Body of pancreas (tissue), 4 donors: Measurements from ENCODE around the gene C1QTNF1. TPM values are rescaled to one million over a fixed set of nuclear protein-coding genes. Genes with fewer than 3 reads are reported as not detected.

ENCODE experiments used
- ATAC-seq: fragments of 150-250 bp; one replicate; pipeline ENCODE4 v1.9.1; 2016
- DNase-seq, 4 donors: peaks; one replicate each; pipeline ENCODE4 v3.0.0-alpha.2; 2019
- H3K27ac ChIP-seq, 4 donors: fragments of 200-600 bp; sonication (generic); 1 replicate in 3 of 4; 2 replicates in 1 of 4; pipeline versions ENCODE4 v1.5.1 to v1.6.1; 2016 to 2019; ENCODE audit warnings: mild to moderate bottlenecking in 1 of 4, mixed read lengths in 1 of 4, moderate library complexity in 1 of 4
- H3K27me3 ChIP-seq, 2 donors: fragments of 200-600 bp; sonication (generic); one replicate each; pipeline ENCODE4 v1.6.0; 2016; ENCODE audit warnings: mild to moderate bottlenecking in 1 of 2
- H3K36me3 ChIP-seq, 2 donors: fragments of 200-600 bp; sonication (generic); replicated peaks in 1 of 2; 2 replicates each; pipeline ENCODE4 v1.5.1; 2016; ENCODE audit warnings: low read depth in 2 of 2; ENCODE audit not compliant: insufficient read depth in 1 of 2
- H3K4me1 ChIP-seq: fragments of 200-600 bp; sonication (generic); one replicate; pipeline ENCODE4 v1.6.0; 2016
- H3K4me3 ChIP-seq, 2 donors: fragments of 200-600 bp; sonication (generic); 1 replicate in 1 of 2; 2 replicates in 1 of 2; pipeline ENCODE4 v1.5.1; 2016 to 2019
- H3K9me3 ChIP-seq, 3 donors: fragments of 200-600 bp; sonication (generic); 1 replicate in 2 of 3; 2 replicates in 1 of 3; pipeline ENCODE4 v1.5.1; 2016
- POLR2A ChIP-seq, 3 donors: fragments of 450-650 bp; IDR thresholded peaks; one replicate each; pipeline ENCODE4 v1.6.1; 2016; ENCODE audit warnings: antibody characterized with exemption in 3 of 3, mild to moderate bottlenecking in 2 of 3
- WGBS, 2 donors: methylation state at CpG; one replicate each; pipeline ENCODE4 v1.1.5; 2017; 5-methylcytosine and 5-hydroxymethylcytosine counted together
- intact Hi-C: fragments of 100-400 bp; cut with DNase I; formaldehyde crosslinking; loops from one replicate; pipeline ENCODE4 v1.15.1; 2023
- total RNA-seq, 2 donors: library from RNA; depleted of rRNA; stranded (reverse); fragments of >200 nt; gene quantifications; one replicate each; pipeline ENCODE4 v1.1.0, GENCODE V29; 2016
- TF ChIP-seq, protein P1 (sequence below), 7 experiments: fragments of 450-650 bp in 4 of 7; fragments of 200-600 bp in 3 of 7; sonication (generic) in 3 of 7; IDR thresholded peaks; one replicate each; pipeline ENCODE4 v1.5.1; 2016 to 2019; ENCODE audit warnings: antibody characterized with exemption in 7 of 7

The C1QTNF1 gene
- total RNA-seq, 2 donors from 2014 or later: 8.3 to 50.1 TPM

DNA sequence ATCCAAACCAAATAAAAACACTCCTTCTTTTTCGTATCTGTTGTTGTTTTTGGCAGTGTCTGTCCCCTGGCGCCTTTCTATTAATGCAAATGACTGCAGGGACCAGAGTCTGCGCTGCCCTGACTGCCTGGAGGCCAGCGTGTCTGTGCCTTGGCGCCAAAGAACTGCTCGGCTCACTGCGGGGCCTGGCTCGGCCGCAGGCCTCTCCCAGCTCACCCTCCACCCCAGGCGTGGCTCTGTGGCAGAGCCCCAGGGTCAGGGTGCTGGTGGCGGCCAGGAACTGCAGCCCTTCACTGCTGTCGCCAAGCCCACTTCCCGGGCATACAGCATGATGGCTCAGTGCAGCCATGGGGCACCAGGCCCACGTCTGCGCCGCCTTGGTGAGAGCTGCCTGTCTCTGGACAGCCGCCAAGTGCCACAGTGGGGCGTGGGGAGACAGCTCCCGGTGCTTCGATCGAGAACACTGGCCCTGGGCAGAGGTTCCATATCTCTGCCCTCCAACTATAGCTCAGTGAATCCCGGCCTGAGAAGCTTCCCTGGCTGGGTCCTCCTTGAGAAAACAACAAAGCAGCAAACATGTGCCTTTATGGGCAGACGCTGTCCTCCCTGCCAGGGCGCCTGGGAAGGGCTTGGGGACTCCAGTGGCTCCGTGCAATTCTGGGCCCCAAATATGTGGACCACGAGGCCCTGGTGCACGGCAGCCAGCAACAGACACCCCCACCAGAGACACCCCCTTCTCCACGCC is 25.5 kb upstream of the C1QTNF1 start:
- H3K4me1 ChIP-seq: peaks cover 15% of the 10 kb centered on the region
- ATAC-seq (no peak), DNase-seq (no peak)
- H3K4me3 ChIP-seq: no peak overlapping the region
- no peaks in the 10 kb centered on the region for H3K27me3 ChIP-seq
- peak overlapping the region in 1 of 4 donors; percentile 6 for H3K27ac ChIP-seq
- 87 to 90% methylated on average over 10 to 28 of the region's 28 CpGs for WGBS, 2 donors
- no peak for TF ChIP-seq POLR2A (IDR thresholded peaks at IDR 0.05)
- TF ChIP-seq, protein P1, sequence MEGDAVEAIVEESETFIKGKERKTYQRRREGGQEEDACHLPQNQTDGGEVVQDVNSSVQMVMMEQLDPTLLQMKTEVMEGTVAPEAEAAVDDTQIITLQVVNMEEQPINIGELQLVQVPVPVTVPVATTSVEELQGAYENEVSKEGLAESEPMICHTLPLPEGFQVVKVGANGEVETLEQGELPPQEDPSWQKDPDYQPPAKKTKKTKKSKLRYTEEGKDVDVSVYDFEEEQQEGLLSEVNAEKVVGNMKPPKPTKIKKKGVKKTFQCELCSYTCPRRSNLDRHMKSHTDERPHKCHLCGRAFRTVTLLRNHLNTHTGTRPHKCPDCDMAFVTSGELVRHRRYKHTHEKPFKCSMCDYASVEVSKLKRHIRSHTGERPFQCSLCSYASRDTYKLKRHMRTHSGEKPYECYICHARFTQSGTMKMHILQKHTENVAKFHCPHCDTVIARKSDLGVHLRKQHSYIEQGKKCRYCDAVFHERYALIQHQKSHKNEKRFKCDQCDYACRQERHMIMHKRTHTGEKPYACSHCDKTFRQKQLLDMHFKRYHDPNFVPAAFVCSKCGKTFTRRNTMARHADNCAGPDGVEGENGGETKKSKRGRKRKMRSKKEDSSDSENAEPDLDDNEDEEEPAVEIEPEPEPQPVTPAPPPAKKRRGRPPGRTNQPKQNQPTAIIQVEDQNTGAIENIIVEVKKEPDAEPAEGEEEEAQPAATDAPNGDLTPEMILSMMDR (IDR thresholded peaks at IDR 0.05): no peak
- H3K9me3 ChIP-seq: no peaks in the 10 kb centered on the region
- peaks cover 0 to 6% of the 10 kb centered on the region in 2 donors for H3K36me3 ChIP-seq
- intact Hi-C loops: no loop called here

DNA sequence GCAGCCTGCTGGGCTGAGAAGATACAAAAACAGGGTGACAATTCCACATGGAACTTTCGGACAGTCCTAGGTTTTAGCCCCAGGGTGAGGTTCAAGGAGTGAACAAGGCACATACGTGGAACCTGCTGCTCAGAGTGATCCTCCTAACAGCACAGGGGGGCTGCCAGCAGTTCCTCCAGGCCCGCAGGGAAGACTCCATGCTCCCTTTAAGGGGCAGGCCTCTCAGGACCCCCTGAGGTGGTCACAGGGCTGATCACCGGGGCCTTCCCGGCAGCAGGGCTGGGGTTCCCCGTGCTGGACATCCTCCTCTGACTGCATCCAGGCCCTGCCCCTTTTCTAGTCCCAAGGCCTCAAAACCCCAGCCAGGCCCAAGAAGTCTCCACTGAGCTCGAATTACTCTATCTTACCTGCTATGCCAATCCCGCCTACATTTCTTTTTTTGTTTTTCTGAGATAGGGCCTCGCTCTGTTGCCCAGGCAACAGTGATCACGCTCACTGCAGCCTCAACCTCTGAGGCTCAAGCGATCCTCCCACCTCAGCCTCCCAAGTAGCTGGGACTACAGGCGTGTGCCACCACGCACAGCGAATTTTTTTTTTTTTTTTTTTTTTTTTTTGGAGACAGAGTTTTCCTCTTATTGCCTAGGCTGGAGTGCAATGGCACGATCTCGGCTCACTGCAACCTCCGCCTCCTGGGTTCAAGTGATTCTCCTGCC is 24.8 kb upstream of the C1QTNF1 start:
- Histone ChIP-seq H3K9me3 (no peaks in the 10 kb centered on the region), H3K4me3 (no peak overlapping the region), H3K27me3 (no peaks in the 10 kb centered on the region), H3K36me3 (peaks cover 0 to 6% of the 10 kb centered on the region in 2 donors), H3K4me1 (peaks cover 15% of the 10 kb centered on the region), H3K27ac (peak overlapping the region in 1 of 4 donors; percentile 6)
- no peak for DNase-seq
- no peak for TF ChIP-seq POLR2A (IDR thresholded peaks at IDR 0.05)
- TF ChIP-seq, protein P1 (IDR thresholded peaks at IDR 0.05): no peak
- ATAC-seq: no peak
- intact Hi-C loops: no loop called here
- 93 to 95% methylated on average over 12 to 17 of the region's 17 CpGs for WGBS, 2 donors

DNA sequence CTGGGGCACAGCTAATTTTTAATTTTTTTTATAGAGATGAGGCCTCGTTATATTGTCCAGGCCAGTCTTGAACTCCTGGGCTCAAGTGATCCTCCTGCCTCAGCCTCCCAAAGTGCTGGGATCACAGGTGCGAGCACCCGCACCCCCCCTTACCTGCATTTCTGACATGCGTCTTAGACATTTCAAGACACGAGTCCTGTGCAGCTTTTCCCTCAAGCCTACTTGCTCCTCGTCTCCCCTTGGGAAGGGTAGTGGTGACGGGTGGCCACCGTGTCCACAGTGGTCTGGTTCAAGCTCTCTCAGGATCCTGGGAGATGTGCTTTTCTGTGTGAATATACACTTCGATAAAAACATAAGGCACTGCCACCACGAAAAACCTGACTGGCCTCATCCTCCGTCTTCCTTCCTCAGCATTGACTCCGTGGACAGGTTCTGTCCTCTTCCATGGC is 24.0 kb upstream of the C1QTNF1 start:
- Histone ChIP-seq H3K4me1 (peaks cover 16% of the 10 kb centered on the region), H3K4me3 (no peak overlapping the region), H3K9me3 (no peaks in the 10 kb centered on the region), H3K36me3 (peaks cover 0 to 6% of the 10 kb centered on the region in 2 donors), H3K27me3 (no peaks in the 10 kb centered on the region), H3K27ac (no peak overlapping the region)
- no peak for DNase-seq
- no peak for TF ChIP-seq POLR2A (IDR thresholded peaks at IDR 0.05)
- TF ChIP-seq, protein P1 (IDR thresholded peaks at IDR 0.05): no peak
- no peak for ATAC-seq
- WGBS, 2 donors: 95 to 96% methylated on average over 12 of the region's 12 CpGs
- intact Hi-C loops: no loop called here

DNA sequence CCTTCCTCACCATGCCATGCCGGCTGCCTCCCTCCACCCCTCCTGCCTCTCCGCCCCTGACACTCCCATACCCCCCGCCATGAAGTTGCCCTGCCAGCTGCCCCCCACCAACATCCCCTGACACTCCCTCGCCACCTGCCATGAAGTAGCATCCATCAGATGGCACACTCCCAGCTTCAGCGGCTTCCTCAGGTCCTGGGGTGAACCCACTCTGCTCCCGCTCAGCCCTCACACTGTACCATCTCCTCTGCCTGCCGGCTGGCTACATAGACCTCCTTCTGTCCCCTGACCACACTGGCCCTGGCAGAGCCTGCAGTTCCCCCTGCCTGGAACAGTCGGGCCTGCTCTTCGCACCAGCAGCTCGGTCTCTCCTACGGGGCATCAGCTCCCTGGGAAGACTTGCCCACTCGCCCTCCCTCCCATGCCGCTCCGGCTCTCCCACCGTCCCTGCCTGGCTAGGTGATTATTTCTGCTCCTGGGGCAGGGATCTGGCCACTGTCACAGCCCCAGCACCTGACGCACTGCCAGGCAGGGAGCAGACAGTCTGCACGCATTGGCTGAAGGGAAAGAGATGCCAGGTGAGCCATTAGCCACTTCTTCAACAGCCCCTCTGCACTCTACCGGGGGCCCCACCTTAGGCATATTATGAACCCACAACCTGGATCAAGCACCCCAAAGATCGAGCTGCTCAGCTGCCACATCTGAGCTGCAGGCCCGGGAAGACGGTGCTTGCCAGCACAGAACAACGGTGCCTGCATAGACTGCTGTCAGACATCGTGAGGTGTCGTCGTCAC is 23.4 kb upstream of the C1QTNF1 start:
- Histone ChIP-seq H3K9me3 (no peaks in the 10 kb centered on the region), H3K4me1 (peaks cover 21% of the 10 kb centered on the region), H3K36me3 (peaks cover 0 to 6% of the 10 kb centered on the region in 2 donors), H3K4me3 (no peak overlapping the region), H3K27ac (no peak overlapping the region), H3K27me3 (no peaks in the 10 kb centered on the region)
- ATAC-seq: no peak
- no peak for DNase-seq
- 91 to 94% methylated on average over 21 to 25 of the region's 25 CpGs for WGBS, 2 donors
- no peak for TF ChIP-seq POLR2A (IDR thresholded peaks at IDR 0.05)
- TF ChIP-seq, protein P1 (IDR thresholded peaks at IDR 0.05): no peak
- intact Hi-C loops: no loop called here
